Caco-2 (cell line): ENCODE data around the gene KERA. TPM values are rescaled to one million over a fixed set of nuclear protein-coding genes. Genes with fewer than 3 reads are reported as not detected.

ENCODE experiments used
- Bru-seq: library from RNA; stranded (reverse); fragments of 400-500 nt; gene quantifications from one replicate; lab custom pipeline; 2021; lab: Mats Ljungman, UMichigan
- BruChase-seq, 2 experiments: library from RNA; stranded (reverse); fragments of 400-500 nt; gene quantifications; one replicate each; lab custom pipeline; 2021; lab: Mats Ljungman, UMichigan
- BruUV-seq: library from RNA; stranded (reverse); fragments of 400-500 nt; replicated peaks from 2 replicates; lab custom pipeline; 2021; lab: Mats Ljungman, UMichigan
- CTCF ChIA-PET: fragments of 300-600 bp; sonication (Branson Sonifier 250); formaldehyde crosslinking; loops from one replicate; lab custom pipeline; 2022; ENCODE audit warnings: antibody characterized with exemption; lab: Charles Lee
- POLR2A ChIA-PET: fragments of 300-600 bp; sonication (Branson Sonifier 250); formaldehyde crosslinking; loops from one replicate; lab custom pipeline; 2022; ENCODE audit warnings: antibody characterized with exemption; lab: Charles Lee
- DNase-seq, 2 experiments: peaks; one replicate each; pipeline versions ENCODE4 v3.0.0 to v3.0.0-alpha.2; 2020 to 2022
- H3K27me3 ChIP-seq: replicated peaks from 2 replicates; pipeline ENCODE4 v1.6.0; 2011; ENCODE audit warnings: low read length; ENCODE audit not compliant: control insufficient read depth, insufficient read depth
- H3K36me3 ChIP-seq: 2 replicates; pipeline ENCODE4 v1.5.1; 2011; ENCODE audit warnings: low read length; ENCODE audit not compliant: control insufficient read depth, insufficient read depth
- H3K4me1 ChIP-seq: fragments of 250-450 bp; sonication (Bioruptor Pico); 2 replicates; pipeline ENCODE4 v1.5.1; 2020; ENCODE audit warnings: mild to moderate bottlenecking
- H3K4me3 ChIP-seq: 2 replicates; pipeline ENCODE4 v1.5.1; 2011; ENCODE audit warnings: low read depth, mild to moderate bottlenecking, control low read depth, low read length
- H3K9me3 ChIP-seq: fragments of 250-450 bp; sonication (Bioruptor Pico); 2 replicates; pipeline ENCODE4 v1.5.1; 2020; ENCODE audit warnings: mild to moderate bottlenecking, moderate library complexity
- H3K27ac Mint-ChIP-seq: one replicate; pipeline ENCODE4 v1.8.0; 2022; ENCODE audit warnings: mixed read lengths; ENCODE audit not compliant: unreplicated experiment
- H3K27me3 Mint-ChIP-seq: one replicate; pipeline ENCODE4 v1.8.0; 2022; ENCODE audit warnings: mixed read lengths; ENCODE audit not compliant: insufficient read depth, unreplicated experiment
- H3K36me3 Mint-ChIP-seq: one replicate; pipeline ENCODE4 v1.8.0; 2022; ENCODE audit warnings: mild to moderate bottlenecking, mixed read lengths; ENCODE audit not compliant: insufficient read depth, unreplicated experiment
- H3K4me1 Mint-ChIP-seq: one replicate; pipeline ENCODE4 v1.8.0; 2022; ENCODE audit warnings: low read depth, mixed read lengths; ENCODE audit not compliant: unreplicated experiment
- H3K4me3 Mint-ChIP-seq: one replicate; pipeline ENCODE4 v1.8.0; 2022; ENCODE audit warnings: mild to moderate bottlenecking, moderate library complexity, mixed read lengths; ENCODE audit not compliant: unreplicated experiment
- H3K9me3 Mint-ChIP-seq: one replicate; pipeline ENCODE4 v1.8.0; 2022; ENCODE audit warnings: mixed read lengths; ENCODE audit not compliant: unreplicated experiment
- intact Hi-C: fragments of 100-400 bp; cut with micrococcal nuclease; formaldehyde crosslinking; loops from one replicate; pipeline ENCODE4 v1.10.0; 2022; ENCODE audit not compliant: unreplicated experiment
- long read RNA-seq: library from polyadenylated mRNA; stranded (forward); transcript quantifications from one replicate; pipeline ENCODE4 v2.0.0, GENCODE V29; 2022
- total RNA-seq: library from RNA; stranded (reverse); gene quantifications from 2 replicates; pipeline ENCODE4 v1.2.3, GENCODE V29; 2022
- TF ChIP-seq, protein P1 (sequence below), 2 experiments: fragments of 200-600 bp in 1 of 2; IDR thresholded peaks; 1 replicate in 1 of 2; 2 replicates in 1 of 2; pipeline versions ENCODE4 v1.5.1 to v1.8.0; 2011 to 2022; ENCODE audit warnings: antibody characterized with exemption in 1 of 2, control low read depth in 1 of 2, inconsistent platforms in 1 of 2, low read depth in 1 of 2, low read length in 1 of 2, mild to moderate bottlenecking in 1 of 2, moderate library complexity in 1 of 2; ENCODE audit not compliant: insufficient read depth in 1 of 2, severe bottlenecking in 1 of 2, unreplicated experiment in 1 of 2

Gene KERA, protein sequence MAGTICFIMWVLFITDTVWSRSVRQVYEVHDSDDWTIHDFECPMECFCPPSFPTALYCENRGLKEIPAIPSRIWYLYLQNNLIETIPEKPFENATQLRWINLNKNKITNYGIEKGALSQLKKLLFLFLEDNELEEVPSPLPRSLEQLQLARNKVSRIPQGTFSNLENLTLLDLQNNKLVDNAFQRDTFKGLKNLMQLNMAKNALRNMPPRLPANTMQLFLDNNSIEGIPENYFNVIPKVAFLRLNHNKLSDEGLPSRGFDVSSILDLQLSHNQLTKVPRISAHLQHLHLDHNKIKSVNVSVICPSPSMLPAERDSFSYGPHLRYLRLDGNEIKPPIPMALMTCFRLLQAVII
- total RNA-seq (not detected in 2 replicates), Bru-seq, nascent RNA (not detected), BruChase-seq, experiment 1, labeled RNA remaining after a 2-hour chase (not detected), BruChase-seq, experiment 2, labeled RNA remaining after a 6-hour chase (not detected)
- long read RNA-seq, result 0 reads

DNA sequence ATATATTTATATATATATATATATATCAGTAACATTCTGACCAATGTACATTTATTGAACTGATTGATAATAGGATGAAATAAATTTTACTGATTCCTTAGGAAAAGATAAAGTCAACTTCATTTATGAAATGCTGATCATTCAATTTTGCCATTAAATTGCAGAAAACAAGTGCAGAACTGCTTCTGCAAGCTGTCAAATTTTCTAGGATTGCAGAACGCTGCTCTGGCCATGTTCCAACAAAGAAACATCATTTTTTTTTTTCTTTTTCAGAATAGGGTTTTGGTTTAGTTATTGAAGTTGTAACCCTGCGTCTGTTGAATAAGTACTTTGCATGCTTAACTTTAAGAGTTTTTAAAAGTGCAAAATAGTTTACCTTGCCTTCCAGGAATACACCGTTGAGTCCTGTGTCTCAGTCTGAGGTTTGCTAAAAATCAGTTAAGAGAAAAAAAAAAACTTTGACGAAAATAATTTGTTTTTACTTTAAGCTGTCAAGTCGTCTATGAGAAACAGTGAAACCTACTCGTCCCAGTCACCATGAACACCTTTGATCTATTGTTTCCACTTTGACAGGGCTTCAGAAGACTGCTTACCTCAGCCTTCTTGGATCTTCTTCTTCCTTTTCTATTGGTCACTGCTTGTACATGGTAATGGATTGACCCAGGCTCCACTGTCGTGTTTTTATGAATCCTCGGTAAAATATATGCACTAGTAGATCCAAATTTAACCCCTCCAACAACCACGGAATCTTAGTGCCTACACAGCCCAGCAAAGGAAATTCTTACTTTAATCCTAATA is at the start of gene KERA:
Gene KERA, minus strand, starts transcription at position 657 of the 798 bp plus-strand sequence. CDS start 1,743 bp downstream, outside the sequence.
- no peaks in the 10 kb centered on the region for H3K4me1 Mint-ChIP-seq
- no peak within 1 kb of the TSS for H3K4me3 Mint-ChIP-seq
- CTCF ChIA-PET, result no interaction called here
- Histone ChIP-seq H3K36me3 (no peaks in the 10 kb centered on the region), H3K27me3 (no peaks in the 10 kb centered on the region), H3K9me3 (no peaks in the 10 kb centered on the region), H3K4me3 (no peak within 1 kb of the TSS), H3K4me1 (no peaks in the 10 kb centered on the region)
- DNase-seq, result no peak
- no TSS peak for BruUV-seq
- H3K9me3 Mint-ChIP-seq, result no peaks in the 10 kb centered on the region
- POLR2A ChIA-PET, result no interaction called here
- no peaks in the 10 kb centered on the region for H3K36me3 Mint-ChIP-seq
- no peak within 1 kb of the TSS for H3K27ac Mint-ChIP-seq
- intact Hi-C loops, result no loop called here
- no peaks in the 10 kb centered on the region for H3K27me3 Mint-ChIP-seq
- TF ChIP-seq, protein P1, sequence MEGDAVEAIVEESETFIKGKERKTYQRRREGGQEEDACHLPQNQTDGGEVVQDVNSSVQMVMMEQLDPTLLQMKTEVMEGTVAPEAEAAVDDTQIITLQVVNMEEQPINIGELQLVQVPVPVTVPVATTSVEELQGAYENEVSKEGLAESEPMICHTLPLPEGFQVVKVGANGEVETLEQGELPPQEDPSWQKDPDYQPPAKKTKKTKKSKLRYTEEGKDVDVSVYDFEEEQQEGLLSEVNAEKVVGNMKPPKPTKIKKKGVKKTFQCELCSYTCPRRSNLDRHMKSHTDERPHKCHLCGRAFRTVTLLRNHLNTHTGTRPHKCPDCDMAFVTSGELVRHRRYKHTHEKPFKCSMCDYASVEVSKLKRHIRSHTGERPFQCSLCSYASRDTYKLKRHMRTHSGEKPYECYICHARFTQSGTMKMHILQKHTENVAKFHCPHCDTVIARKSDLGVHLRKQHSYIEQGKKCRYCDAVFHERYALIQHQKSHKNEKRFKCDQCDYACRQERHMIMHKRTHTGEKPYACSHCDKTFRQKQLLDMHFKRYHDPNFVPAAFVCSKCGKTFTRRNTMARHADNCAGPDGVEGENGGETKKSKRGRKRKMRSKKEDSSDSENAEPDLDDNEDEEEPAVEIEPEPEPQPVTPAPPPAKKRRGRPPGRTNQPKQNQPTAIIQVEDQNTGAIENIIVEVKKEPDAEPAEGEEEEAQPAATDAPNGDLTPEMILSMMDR (IDR thresholded peaks at IDR 0.05; ENCODE audit: insufficient read depth in 1 of 2, low read depth in 1 of 2, low read length in 1 of 2, severe bottlenecking in 1 of 2, unreplicated experiment in 1 of 2), result no peak

DNA sequence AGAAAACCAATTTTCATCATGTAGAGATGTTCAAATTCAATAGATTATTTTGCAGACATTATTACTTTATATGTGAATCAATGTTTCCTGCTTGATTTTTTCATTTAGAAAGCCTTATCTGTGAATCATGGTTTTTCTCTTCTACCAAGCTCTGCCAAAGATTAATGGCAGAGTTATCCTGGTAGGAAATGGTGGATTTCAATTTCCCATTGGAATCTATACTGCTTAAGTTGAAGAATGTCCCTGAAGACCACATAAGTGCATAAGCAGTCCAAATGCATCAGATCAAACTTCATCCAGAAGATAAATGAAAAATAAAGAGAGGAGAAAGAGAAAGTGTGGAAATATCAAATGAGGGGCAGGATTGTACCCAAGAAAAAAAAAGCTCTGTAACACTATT is 48.5 kb upstream of the KERA start:
- H3K36me3 ChIP-seq, result no peaks in the 10 kb centered on the region
- H3K36me3 Mint-ChIP-seq, result no peaks in the 10 kb centered on the region
- ChIA-PET POLR2A (no interaction called here), CTCF (no interaction called here)
- no peak overlapping the region for H3K27ac Mint-ChIP-seq
- no peak overlapping the region for H3K4me3 ChIP-seq
- H3K4me1 ChIP-seq, result peaks cover 2% of the 10 kb centered on the region; the same call in 1 of the 2 replicates
- H3K4me1 Mint-ChIP-seq, result peaks cover 2% of the 10 kb centered on the region
- TF ChIP-seq, protein P1 (IDR thresholded peaks at IDR 0.05; ENCODE audit: insufficient read depth in 1 of 2, low read depth in 1 of 2, low read length in 1 of 2, severe bottlenecking in 1 of 2, unreplicated experiment in 1 of 2), result no peak
- no TSS peak for BruUV-seq
- no peaks in the 10 kb centered on the region for H3K9me3 Mint-ChIP-seq
- H3K9me3 ChIP-seq, result no peaks in the 10 kb centered on the region
- no peak overlapping the region for H3K4me3 Mint-ChIP-seq
- H3K27me3 ChIP-seq, result no peaks in the 10 kb centered on the region
- intact Hi-C loops, result no loop called here
- H3K27me3 Mint-ChIP-seq, result no peaks in the 10 kb centered on the region
- DNase-seq, result no peak

DNA sequence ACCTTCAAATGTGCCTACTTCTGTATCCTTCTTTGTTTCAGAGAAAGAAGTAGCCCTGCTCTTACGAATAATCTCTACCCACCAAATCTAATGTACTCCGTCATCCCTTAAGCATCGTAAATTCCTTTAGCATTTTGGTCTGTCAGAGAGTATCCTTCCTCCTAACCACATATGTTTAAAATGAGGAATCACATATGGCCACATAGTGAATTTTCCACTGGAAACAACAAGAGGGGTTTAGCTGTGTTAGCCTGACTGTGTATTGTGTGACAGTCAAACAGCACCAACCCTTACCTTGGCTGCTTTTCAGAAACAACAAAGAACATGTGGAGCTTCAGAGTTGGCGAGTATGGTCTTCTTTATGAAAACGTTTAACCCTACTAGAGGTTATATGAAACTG is 48.0 kb upstream of the KERA start:
- TF ChIP-seq, protein P1 (IDR thresholded peaks at IDR 0.05; ENCODE audit: insufficient read depth in 1 of 2, low read depth in 1 of 2, low read length in 1 of 2, severe bottlenecking in 1 of 2, unreplicated experiment in 1 of 2), result no peak
- Histone ChIP-seq H3K36me3 (no peaks in the 10 kb centered on the region), H3K27me3 (no peaks in the 10 kb centered on the region), H3K9me3 (no peaks in the 10 kb centered on the region), H3K4me1 (no peaks in the 10 kb centered on the region), H3K4me3 (no peak overlapping the region)
- intact Hi-C loops, result no loop called here
- no peaks in the 10 kb centered on the region for H3K36me3 Mint-ChIP-seq
- ChIA-PET POLR2A (no interaction called here), CTCF (no interaction called here)
- no peaks in the 10 kb centered on the region for H3K9me3 Mint-ChIP-seq
- no peaks in the 10 kb centered on the region for H3K27me3 Mint-ChIP-seq
- no TSS peak for BruUV-seq
- H3K4me1 Mint-ChIP-seq, result no peaks in the 10 kb centered on the region
- H3K4me3 Mint-ChIP-seq, result no peak overlapping the region
- H3K27ac Mint-ChIP-seq, result no peak overlapping the region
- DNase-seq, result no peak
